Right atrium auricular region (tissue), 2 donors: ENCODE results near the gene RTN4RL1. TPM values are rescaled to one million over a fixed set of nuclear protein-coding genes. Genes with fewer than 3 reads are reported as not detected.

ENCODE experiments used
- DNase-seq: peaks from one replicate; pipeline ENCODE4 v3.0.0-alpha.2; 2019; ENCODE audit warnings: low spot score
- H3K27ac ChIP-seq, 2 donors: fragments of 200-600 bp; sonication (generic); 1 replicate in 1 of 2; 2 replicates in 1 of 2; pipeline ENCODE4 v1.5.1; 2016 to 2019
- H3K27me3 ChIP-seq, 2 donors: fragments of 200-600 bp; sonication (generic); one replicate each; pipeline versions ENCODE4 v1.5.1 to v1.6.0; 2017 to 2019
- H3K36me3 ChIP-seq: fragments of 200-600 bp; sonication (generic); one replicate; pipeline ENCODE4 v1.5.1; 2016
- H3K4me1 ChIP-seq, 2 donors: fragments of 200-600 bp; sonication (generic); one replicate each; pipeline versions ENCODE4 v1.5.1 to v1.6.0; 2017 to 2019
- H3K4me3 ChIP-seq, 2 donors: fragments of 200-600 bp; sonication (generic); 1 replicate in 1 of 2; 2 replicates in 1 of 2; pipeline ENCODE4 v1.5.1; 2017 to 2019; ENCODE audit warnings: mild to moderate bottlenecking in 1 of 2, moderate library complexity in 1 of 2
- H3K9me3 ChIP-seq, 2 donors: fragments of 200-600 bp; sonication (generic); one replicate each; pipeline ENCODE4 v1.5.1; 2019
- total RNA-seq, 2 donors: library from RNA; depleted of rRNA; stranded (reverse); fragments of >200 nt; gene quantifications; one replicate each; pipeline ENCODE4 v1.1.0, GENCODE V29; 2016
- TF ChIP-seq, protein P1 (sequence below), 2 donors: fragments of 200-600 bp; sonication (generic); IDR thresholded peaks; one replicate each; pipeline ENCODE4 v1.5.1; 2019; ENCODE audit warnings: antibody characterized with exemption in 2 of 2

Gene RTN4RL1
- total RNA-seq, 2 donors from 2014 or later, result 1.8 to 5.0 TPM

DNA sequence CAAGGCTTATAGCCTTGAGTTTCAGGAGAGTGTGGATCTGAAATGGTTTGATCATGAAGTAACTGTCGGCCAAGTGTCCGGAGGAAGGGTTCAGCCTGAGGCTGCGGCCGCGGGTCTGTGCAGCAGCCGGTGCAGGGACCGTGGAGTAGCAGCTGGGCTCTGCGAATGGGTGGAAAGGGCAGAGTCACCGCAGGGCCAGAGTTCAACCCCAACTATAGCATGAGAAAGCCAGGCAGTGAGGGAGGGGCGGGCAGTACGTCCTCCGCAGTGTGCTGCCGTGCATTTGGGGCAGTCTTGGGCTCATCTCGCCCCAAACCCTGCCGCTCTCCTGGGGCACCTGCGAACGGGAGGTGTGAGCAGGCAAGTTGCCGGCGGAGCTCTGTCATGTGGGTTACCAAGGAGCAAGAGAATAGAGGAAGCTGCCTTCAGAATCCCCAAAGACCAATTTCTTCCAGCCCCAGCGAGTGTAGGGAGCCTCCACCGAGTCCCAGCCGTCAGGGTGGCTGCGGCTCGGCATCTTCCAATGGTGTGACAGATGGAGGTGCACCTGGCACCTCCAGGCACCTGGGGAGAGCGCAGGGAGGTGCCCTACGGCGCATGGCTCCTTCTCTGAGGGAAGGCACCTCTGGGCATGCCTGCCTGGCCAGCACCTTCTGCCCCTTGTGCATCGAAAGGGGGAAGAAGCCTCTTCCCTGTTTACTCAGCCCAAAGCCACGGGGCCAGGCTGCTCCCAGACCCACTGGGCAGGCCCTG is 108.0 kb downstream of the RTN4RL1 start:
- no peak overlapping the region for H3K4me3 ChIP-seq
- no peaks in the 10 kb centered on the region for H3K9me3 ChIP-seq
- no peaks in the 10 kb centered on the region for H3K4me1 ChIP-seq
- no peaks in the 10 kb centered on the region for H3K36me3 ChIP-seq
- H3K27me3 ChIP-seq, result no peaks in the 10 kb centered on the region
- TF ChIP-seq, protein P1, sequence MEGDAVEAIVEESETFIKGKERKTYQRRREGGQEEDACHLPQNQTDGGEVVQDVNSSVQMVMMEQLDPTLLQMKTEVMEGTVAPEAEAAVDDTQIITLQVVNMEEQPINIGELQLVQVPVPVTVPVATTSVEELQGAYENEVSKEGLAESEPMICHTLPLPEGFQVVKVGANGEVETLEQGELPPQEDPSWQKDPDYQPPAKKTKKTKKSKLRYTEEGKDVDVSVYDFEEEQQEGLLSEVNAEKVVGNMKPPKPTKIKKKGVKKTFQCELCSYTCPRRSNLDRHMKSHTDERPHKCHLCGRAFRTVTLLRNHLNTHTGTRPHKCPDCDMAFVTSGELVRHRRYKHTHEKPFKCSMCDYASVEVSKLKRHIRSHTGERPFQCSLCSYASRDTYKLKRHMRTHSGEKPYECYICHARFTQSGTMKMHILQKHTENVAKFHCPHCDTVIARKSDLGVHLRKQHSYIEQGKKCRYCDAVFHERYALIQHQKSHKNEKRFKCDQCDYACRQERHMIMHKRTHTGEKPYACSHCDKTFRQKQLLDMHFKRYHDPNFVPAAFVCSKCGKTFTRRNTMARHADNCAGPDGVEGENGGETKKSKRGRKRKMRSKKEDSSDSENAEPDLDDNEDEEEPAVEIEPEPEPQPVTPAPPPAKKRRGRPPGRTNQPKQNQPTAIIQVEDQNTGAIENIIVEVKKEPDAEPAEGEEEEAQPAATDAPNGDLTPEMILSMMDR (IDR thresholded peaks at IDR 0.05), result no peak
- H3K27ac ChIP-seq, result no peak overlapping the region
- no peak for DNase-seq

DNA sequence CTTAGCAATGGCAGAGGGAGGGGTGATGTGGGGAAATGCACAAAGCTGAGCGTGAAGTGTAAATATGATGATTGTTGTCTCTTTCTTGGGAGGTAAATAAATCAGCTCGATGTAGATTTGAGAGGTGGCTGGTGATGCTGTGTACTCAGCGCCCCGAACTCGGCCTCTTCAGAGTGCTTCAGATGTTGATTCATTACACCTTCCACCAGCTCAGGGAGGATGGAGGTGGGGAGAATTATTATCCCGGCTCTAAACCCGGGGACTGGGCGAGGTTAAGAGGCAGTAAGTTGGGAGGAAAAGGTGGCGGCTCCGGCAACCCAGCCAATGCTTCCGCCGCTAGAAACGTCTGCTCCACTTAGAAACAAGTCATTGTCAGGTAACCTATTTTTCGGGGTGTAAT is 108.8 kb downstream of the RTN4RL1 start:
- H3K4me3 ChIP-seq, result no peak overlapping the region
- H3K27me3 ChIP-seq, result no peaks in the 10 kb centered on the region
- no peaks in the 10 kb centered on the region for H3K9me3 ChIP-seq
- TF ChIP-seq, protein P1 (IDR thresholded peaks at IDR 0.05), result no peak
- DNase-seq, result no peak
- no peaks in the 10 kb centered on the region for H3K4me1 ChIP-seq
- no peak overlapping the region for H3K27ac ChIP-seq
- H3K36me3 ChIP-seq, result no peaks in the 10 kb centered on the region

DNA sequence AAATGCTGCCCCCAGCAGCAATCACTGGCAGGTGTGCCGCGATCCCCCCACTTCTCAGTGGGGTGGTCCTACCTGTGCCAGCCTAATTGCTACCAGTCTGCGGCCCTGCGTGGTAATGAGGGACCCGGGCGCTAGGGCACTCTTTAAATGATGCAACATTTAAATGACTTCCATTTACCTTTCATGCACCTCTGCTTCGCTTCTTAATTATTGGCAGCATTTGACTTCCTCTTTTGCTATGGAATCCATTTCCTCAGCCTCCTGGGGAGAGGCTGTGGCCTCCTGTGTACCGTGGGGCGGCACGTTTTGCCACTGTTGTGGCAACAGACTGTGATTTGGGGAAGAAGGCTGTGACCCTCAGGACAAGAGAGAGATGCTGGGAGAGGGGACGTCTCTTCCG is 109.2 kb downstream of the RTN4RL1 start:
- TF ChIP-seq, protein P1 (IDR thresholded peaks at IDR 0.05), result no peak
- Histone ChIP-seq H3K27ac (no peak overlapping the region), H3K4me1 (no peaks in the 10 kb centered on the region), H3K9me3 (no peaks in the 10 kb centered on the region), H3K4me3 (no peak overlapping the region), H3K36me3 (no peaks in the 10 kb centered on the region), H3K27me3 (no peaks in the 10 kb centered on the region)
- no peak for DNase-seq

DNA sequence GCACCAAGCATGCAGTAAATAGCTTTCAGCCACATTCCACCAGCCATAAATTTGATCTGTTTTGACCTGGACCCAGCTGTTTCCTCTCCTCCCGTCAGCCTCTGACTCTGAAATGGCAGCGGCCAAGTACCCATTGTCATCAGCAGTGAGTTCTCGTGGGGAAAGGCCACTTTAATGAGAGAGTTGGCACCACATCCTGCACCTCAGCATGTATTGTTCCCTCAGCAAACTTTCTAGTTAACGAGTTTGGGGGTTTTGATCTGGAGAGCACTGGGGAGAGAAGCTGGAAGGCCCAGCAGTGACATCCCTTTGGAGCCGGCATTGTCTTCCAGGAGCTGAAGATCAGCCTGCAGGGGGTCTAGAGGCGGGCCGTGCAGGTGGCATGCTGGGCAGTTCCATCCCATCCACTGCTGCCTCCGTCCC is 110.5 kb downstream of the RTN4RL1 start:
- Histone ChIP-seq H3K9me3 (no peaks in the 10 kb centered on the region), H3K36me3 (no peaks in the 10 kb centered on the region), H3K4me3 (no peak overlapping the region), H3K27ac (no peak overlapping the region), H3K27me3 (no peaks in the 10 kb centered on the region), H3K4me1 (no peaks in the 10 kb centered on the region)
- DNase-seq, result no peak
- TF ChIP-seq, protein P1 (IDR thresholded peaks at IDR 0.05), result no peak

DNA sequence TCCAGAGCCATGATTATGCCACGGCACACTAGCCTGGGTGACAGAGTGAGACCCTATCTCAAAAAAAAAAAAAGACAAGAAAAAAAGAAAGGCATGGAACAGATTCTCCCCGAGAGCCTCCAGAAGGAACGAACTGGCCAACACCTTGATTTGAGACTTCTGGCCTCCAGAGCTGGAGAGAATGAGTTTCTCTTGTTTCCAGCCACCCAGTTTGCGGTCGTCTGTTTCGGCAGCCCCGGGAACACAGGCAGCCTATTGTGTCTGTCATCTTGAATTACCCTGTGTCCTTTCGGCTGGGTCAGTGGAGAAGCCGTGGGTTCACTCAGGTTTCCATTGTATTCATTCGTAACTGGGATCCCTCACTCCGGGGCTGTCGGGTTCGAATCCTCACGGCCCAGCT is 111.4 kb downstream of the RTN4RL1 start:
- Histone ChIP-seq H3K27me3 (no peaks in the 10 kb centered on the region), H3K36me3 (no peaks in the 10 kb centered on the region), H3K27ac (no peak overlapping the region), H3K9me3 (no peaks in the 10 kb centered on the region), H3K4me3 (no peak overlapping the region), H3K4me1 (peaks cover 0 to 3% of the 10 kb centered on the region in 2 donors)
- no peak for DNase-seq
- TF ChIP-seq, protein P1 (IDR thresholded peaks at IDR 0.05), result no peak

DNA sequence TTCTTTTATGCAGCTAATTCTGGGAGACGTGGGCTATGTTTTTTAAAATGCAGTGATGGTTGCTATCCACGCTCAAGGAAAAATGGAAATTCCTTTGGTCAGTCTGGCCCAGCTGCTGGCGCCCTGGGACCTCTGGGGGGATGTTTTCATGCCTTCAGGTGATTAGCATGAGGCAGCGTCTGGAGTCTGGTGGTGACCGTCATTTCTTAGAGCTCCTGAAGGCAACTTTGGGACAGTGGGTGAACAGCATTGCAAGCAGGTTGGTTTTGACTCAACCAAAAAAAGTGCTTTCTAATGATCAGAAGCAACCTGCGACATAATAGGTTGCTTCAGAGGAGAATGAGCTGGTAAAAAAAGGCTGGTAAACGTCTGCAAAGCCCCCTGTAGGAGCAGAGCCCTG is 113.0 kb downstream of the RTN4RL1 start:
- H3K4me1 ChIP-seq, result peaks cover 0 to 11% of the 10 kb centered on the region in 2 donors
- no peaks in the 10 kb centered on the region for H3K27me3 ChIP-seq
- H3K36me3 ChIP-seq, result no peaks in the 10 kb centered on the region
- H3K4me3 ChIP-seq, result no peak overlapping the region
- no peak overlapping the region for H3K27ac ChIP-seq
- TF ChIP-seq, protein P1 (IDR thresholded peaks at IDR 0.05), result no peak
- no peaks in the 10 kb centered on the region for H3K9me3 ChIP-seq
- DNase-seq, result no peak
